Measurements from ENCODE around the gene PLAA.

Gene PLAA

DNA sequence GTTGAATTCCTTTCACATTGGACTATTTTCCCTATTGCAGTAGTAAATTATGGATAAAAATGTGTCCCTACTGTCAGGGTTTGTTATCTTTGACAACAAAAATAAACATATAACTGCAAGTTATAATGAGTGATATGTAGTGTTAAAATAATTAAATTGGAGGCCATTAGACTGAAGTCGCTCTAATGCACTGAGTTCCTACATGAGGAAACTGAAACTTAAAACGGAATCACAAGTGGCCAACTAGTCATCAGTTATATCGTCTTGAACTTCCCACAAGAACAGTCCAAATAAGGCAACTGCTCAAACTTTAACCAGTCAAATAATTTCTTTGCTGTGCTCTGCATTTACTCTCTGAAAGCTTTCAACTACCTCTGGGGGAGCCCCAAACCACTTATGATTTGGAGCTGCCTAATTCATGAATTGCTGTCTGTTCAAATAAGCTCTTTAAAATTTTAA is 7.0 kb upstream of the PLAA start:
- no peaks in the 10 kb centered on the region for H3K36me3 ChIP-seq
- TF ChIP-seq, protein P1, sequence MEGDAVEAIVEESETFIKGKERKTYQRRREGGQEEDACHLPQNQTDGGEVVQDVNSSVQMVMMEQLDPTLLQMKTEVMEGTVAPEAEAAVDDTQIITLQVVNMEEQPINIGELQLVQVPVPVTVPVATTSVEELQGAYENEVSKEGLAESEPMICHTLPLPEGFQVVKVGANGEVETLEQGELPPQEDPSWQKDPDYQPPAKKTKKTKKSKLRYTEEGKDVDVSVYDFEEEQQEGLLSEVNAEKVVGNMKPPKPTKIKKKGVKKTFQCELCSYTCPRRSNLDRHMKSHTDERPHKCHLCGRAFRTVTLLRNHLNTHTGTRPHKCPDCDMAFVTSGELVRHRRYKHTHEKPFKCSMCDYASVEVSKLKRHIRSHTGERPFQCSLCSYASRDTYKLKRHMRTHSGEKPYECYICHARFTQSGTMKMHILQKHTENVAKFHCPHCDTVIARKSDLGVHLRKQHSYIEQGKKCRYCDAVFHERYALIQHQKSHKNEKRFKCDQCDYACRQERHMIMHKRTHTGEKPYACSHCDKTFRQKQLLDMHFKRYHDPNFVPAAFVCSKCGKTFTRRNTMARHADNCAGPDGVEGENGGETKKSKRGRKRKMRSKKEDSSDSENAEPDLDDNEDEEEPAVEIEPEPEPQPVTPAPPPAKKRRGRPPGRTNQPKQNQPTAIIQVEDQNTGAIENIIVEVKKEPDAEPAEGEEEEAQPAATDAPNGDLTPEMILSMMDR (IDR thresholded peaks at IDR 0.05): no peak
- H3K9me3 ChIP-seq: no peaks in the 10 kb centered on the region
- H3K27me3 ChIP-seq: no peaks in the 10 kb centered on the region
- H3K4me1 ChIP-seq (ENCODE audit: control insufficient read depth in 1 of 2, insufficient read depth in 1 of 2, low read depth in 1 of 2, low read length in 1 of 2): peaks cover 11 to 19% of the 10 kb centered on the region in 2 experiments
- no peak overlapping the region for H3K4me3 ChIP-seq (ENCODE audit: low read depth in 1 of 2, low read length in 1 of 2)
- H3K27ac ChIP-seq: no peak overlapping the region

DNA sequence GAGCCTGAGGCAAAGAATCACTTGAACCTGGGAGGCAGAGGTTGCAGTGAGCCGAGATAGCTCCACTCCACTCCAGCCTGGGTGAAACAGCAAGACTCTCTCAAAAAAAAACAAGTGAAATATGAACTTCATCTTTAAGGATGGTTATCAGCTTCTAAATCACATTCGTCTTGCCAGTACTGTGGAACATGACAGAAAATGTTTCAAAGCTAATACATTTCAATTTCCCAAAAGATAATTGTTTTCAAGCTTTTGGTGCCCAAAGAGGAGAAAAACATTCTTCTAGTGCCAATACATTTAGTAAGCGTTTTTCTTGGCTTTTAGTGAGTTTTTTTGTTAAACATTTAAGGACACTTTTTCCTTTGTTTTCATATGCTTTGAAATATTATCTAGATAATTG is 4.8 kb upstream of the PLAA start:
- TF ChIP-seq, protein P1 (IDR thresholded peaks at IDR 0.05): no peak
- Histone ChIP-seq H3K4me1 (ENCODE audit: control insufficient read depth in 1 of 2, insufficient read depth in 1 of 2, low read depth in 1 of 2, low read length in 1 of 2) (peaks cover 16 to 22% of the 10 kb centered on the region in 2 experiments), H3K9me3 (no peaks in the 10 kb centered on the region), H3K36me3 (no peaks in the 10 kb centered on the region), H3K27me3 (no peaks in the 10 kb centered on the region), H3K4me3 (ENCODE audit: low read depth in 1 of 2, low read length in 1 of 2) (no peak overlapping the region), H3K27ac (no peak overlapping the region)

DNA sequence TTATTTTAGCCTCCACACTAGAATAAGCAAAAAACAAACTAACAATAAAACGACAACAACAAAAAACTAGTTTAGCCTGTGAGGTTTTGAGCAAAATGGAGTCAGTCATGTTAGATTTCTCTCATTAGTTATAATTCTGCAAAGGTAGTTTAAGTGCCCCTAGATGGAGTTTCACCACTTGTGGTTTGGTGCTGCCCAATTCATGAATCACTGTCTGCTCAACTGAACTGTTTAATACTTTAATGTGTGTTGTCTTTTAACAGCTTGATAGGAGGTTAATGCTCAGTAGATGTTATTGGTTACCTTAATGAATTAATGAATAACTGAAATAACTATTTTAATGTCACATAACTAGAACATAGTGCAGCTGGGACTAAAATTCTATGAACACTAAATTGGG is 3.5 kb upstream of the PLAA start:
- Histone ChIP-seq H3K4me1 (ENCODE audit: control insufficient read depth in 1 of 2, insufficient read depth in 1 of 2, low read depth in 1 of 2, low read length in 1 of 2) (peaks cover 22 to 24% of the 10 kb centered on the region in 2 experiments), H3K27ac (no peak overlapping the region), H3K36me3 (no peaks in the 10 kb centered on the region), H3K9me3 (no peaks in the 10 kb centered on the region), H3K27me3 (no peaks in the 10 kb centered on the region), H3K4me3 (ENCODE audit: low read depth in 1 of 2, low read length in 1 of 2) (no peak overlapping the region)
- TF ChIP-seq, protein P1 (IDR thresholded peaks at IDR 0.05): no peak

DNA sequence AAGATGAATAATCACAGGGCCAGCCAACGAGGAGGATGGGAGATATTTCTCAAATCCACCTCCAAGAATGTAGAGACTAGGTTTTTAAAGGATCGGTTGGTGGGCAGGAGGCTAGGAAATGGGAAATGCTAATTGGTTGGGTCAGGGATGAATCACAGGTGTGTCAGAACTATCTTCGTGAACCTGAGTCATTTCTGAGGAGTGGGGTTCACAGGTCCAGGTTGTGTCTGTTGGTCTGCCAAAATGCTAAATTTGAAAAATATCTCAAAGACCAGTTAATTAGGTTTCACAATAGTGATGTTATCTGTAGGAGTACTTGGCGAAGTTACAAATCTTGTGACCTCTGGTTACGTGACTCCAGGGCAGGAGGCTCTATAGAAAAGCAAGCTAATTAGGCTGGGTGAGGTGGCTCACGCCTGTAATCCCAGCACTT is 2.6 kb upstream of the PLAA start:
- Histone ChIP-seq H3K27me3 (no peaks in the 10 kb centered on the region), H3K27ac (no peak overlapping the region)
- TF ChIP-seq, protein P1 (IDR thresholded peaks at IDR 0.05): no peak

DNA sequence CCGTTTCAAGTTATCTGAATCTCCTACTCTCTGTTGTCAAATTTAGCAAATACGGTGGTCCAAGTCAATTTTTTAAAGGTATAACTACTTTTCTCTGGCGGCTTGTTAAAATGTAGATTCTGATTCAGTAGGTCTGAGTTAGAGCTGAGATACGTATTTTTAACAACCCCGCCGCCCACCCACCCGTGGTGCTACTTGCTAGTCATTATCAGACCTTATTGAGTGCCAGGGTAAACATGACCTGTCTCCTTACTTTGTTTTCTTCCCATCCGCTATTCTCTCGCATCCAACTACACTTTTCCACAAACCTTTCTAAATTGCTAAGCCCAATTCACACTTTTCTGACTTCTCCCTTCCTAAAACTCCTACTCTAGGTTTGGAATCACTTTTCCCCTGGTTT is 694 bp upstream of the PLAA start:
- no peaks in the 10 kb centered on the region for H3K9me3 ChIP-seq
- H3K36me3 ChIP-seq: no peaks in the 10 kb centered on the region
- H3K4me3 ChIP-seq (ENCODE audit: low read depth in 1 of 2, low read length in 1 of 2): peak overlapping the region; percentile 75 to 78
- peaks cover 18 to 22% of the 10 kb centered on the region in 2 experiments for H3K4me1 ChIP-seq (ENCODE audit: control insufficient read depth in 1 of 2, insufficient read depth in 1 of 2, low read depth in 1 of 2, low read length in 1 of 2)
- no peaks in the 10 kb centered on the region for H3K27me3 ChIP-seq
- H3K27ac ChIP-seq: peak overlapping the region; percentile 95
- TF ChIP-seq, protein P1 (IDR thresholded peaks at IDR 0.05): no peak

More for the DNA sequence above, 2.6 kb upstream of the PLAA start:
- Histone ChIP-seq H3K36me3 (no peaks in the 10 kb centered on the region), H3K4me3 (ENCODE audit: low read depth in 1 of 2, low read length in 1 of 2) (no peak overlapping the region), H3K4me1 (ENCODE audit: control insufficient read depth in 1 of 2, insufficient read depth in 1 of 2, low read depth in 1 of 2, low read length in 1 of 2) (peaks cover 18 to 22% of the 10 kb centered on the region in 2 experiments), H3K9me3 (no peaks in the 10 kb centered on the region)

DNA sequence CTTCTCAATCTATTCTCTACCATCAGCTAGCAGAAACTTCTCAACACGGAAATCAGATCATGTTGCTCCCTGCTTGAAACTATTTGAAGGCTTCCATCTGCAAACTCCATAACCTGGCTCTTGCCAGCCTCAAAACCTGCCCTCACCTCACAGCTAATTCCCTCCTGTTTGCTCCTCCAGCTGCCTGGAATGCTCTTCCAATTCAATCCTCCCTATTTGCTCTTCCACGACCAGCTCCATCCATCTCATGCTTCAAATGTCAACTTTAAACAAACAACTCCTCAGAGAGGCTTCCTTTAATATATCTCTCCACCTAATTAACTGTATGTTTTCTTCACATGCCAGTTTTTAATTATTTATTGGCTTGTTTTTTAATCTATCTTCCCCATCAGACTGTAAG is 1.5 kb downstream of the PLAA start:
- Histone ChIP-seq H3K27me3 (no peaks in the 10 kb centered on the region), H3K9me3 (no peaks in the 10 kb centered on the region), H3K4me1 (ENCODE audit: control insufficient read depth in 1 of 2, insufficient read depth in 1 of 2, low read depth in 1 of 2, low read length in 1 of 2) (peaks cover 18 to 22% of the 10 kb centered on the region in 2 experiments), H3K36me3 (no peaks in the 10 kb centered on the region), H3K27ac (no peak overlapping the region), H3K4me3 (ENCODE audit: low read depth in 1 of 2, low read length in 1 of 2) (peak overlapping the region in 1 of 2 experiments; percentile 75)
- TF ChIP-seq, protein P1 (IDR thresholded peaks at IDR 0.05): no peak
